GM12873 (cell line): ENCODE data around the gene ANKRD33.

ENCODE experiments used
- CTCF ChIP-seq: IDR thresholded peaks from 2 replicates; pipeline ENCODE4 v1.5.1; 2012; ENCODE audit warnings: low read depth, mild to moderate bottlenecking, moderate library complexity, low read length, control low read depth; ENCODE audit not compliant: insufficient read depth; ENCODE audit errors: missing control alignments

ANKRD33 gene

GRCh38 chr12:51863933-51864832 is 23.7 kb upstream of the ANKRD33 start:
- TF ChIP-seq CTCF, result no peak

- TF ChIP-seq CTCF, result no peak
Measured at GRCh38 chr12:51864833-51865670, 22.9 kb upstream of the ANKRD33 start.

- no peak for TF ChIP-seq CTCF
Measured at GRCh38 chr12:51865757-51866270, 22.1 kb upstream of the ANKRD33 start.

- TF ChIP-seq CTCF, result no peak
Measured at GRCh38 chr12:51866324-51866723, 21.6 kb upstream of the ANKRD33 start.

- no peak for TF ChIP-seq CTCF
Measured at GRCh38 chr12:51866762-51867161, 21.1 kb upstream of the ANKRD33 start.

- TF ChIP-seq CTCF, result no peak
Measured at GRCh38 chr12:51867371-51867770, 20.5 kb upstream of the ANKRD33 start.
